ENCODE data around the gene TBC1D4. TPM values are rescaled to one million over a fixed set of nuclear protein-coding genes. Genes with fewer than 3 reads are reported as not detected.

TBC1D4 gene
- polyA plus RNA-seq, 1 of the 3 experiments (the other 2 are of a cell fraction): 8.8 TPM

- TF ChIP-seq USF1 (IDR thresholded peaks at IDR 0.05; ENCODE audit: borderline replicate concordance, low read depth) (no peak), FOSL2 (IDR thresholded peaks at IDR 0.05; ENCODE audit: borderline replicate concordance, low read depth) (no peak), GABPA (IDR thresholded peaks at IDR 0.05; ENCODE audit: low read depth) (0 out of 2 replicates have a peak, but pooled peaks have one; percentile 17), YY1 (IDR thresholded peaks at IDR 0.05; ENCODE audit: low read depth) (no peak), FOXM1 (IDR thresholded peaks at IDR 0.05; ENCODE audit: low read depth) (0 out of 2 replicates have a peak, but pooled peaks have one; percentile 42), MXI1 (IDR thresholded peaks at IDR 0.05; ENCODE audit: low read depth, low read length) (peak; percentile 43; the same call in 1 of the 2 replicates), IRF3 (IDR thresholded peaks at IDR 0.05; ENCODE audit: low read depth, low read length) (no peak), PBX3 (IDR thresholded peaks at IDR 0.05) (peak; percentile 83), GATA2 (CRISPR knock-in tag; IDR thresholded peaks at IDR 0.05) (peak; percentile 86)
Measured at GRCh38 chr13:75326173-75327134, 155.5 kb downstream of the TBC1D4 start (continued).

- Histone ChIP-seq H3K36me3 (replicated peaks in 1 of 2; ENCODE audit: control insufficient read depth in 1 of 2, insufficient read depth in 2 of 2, low read length in 1 of 2) (peaks cover 0 to 7% of the 10 kb centered on the region in 2 experiments), H3K27ac (ENCODE audit: low read depth in 2 of 2, low read length in 1 of 2) (peak overlapping the region in 1 of 2 experiments; percentile 86; a peak in 2 of 4 replicates), H3K79me2 (ENCODE audit: insufficient read depth) (no peaks in the 10 kb centered on the region), H3K4me3 (ENCODE audit: low read depth in 2 of 2, low read length in 1 of 2) (no peak overlapping the region), H3K9me2 (no peaks in the 10 kb centered on the region), H3K4me1 (ENCODE audit: control insufficient read depth in 1 of 2, insufficient read depth in 2 of 2, low read depth in 1 of 2, low read length in 1 of 2) (peaks cover 7 to 14% of the 10 kb centered on the region in 2 experiments; a peak in 3 of 4 replicates), H3F3A (replicated peaks; ENCODE audit: insufficient read depth) (peaks cover 3% of the 10 kb centered on the region), H2AFZ (ENCODE audit: low read depth) (no peak overlapping the region), H3K4me2 (no peak overlapping the region), H3K9ac (no peak overlapping the region), H4K20me1 (ENCODE audit: insufficient read depth) (no peaks in the 10 kb centered on the region), H3K27me3 (ENCODE audit: insufficient read depth) (no peaks in the 10 kb centered on the region), H3K9me3 (no peaks in the 10 kb centered on the region)
- TF ChIP-seq ZBTB33 (IDR thresholded peaks at IDR 0.05; ENCODE audit: borderline replicate concordance, low read depth) (no peak), EZH2phosphoT487 (IDR thresholded peaks at IDR 0.05; ENCODE audit: borderline replicate concordance, low read depth) (no peak), POLR2AphosphoS5 (IDR thresholded peaks at IDR 0.05; ENCODE audit: low read depth, low read length) (no peak), USF2 (IDR thresholded peaks at IDR 0.05; ENCODE audit: borderline replicate concordance, low read depth, low read length) (no peak)
- DNase-seq: no peak
- ChIA-PET CTCF (no interaction called here), POLR2A (no interaction called here)
- 74% methylated on average over 4 of the region's 4 CpGs for WGBS (ENCODE audit: low lambda C conversion rate)
Measured at GRCh38 chr13:75325711-75326110, 156.3 kb downstream of the TBC1D4 start.

Measured in SK-N-SH (cell line).